COLO668 (cell line): Measurements from ENCODE around the gene MLLT3.

Experiments
- DNase-seq: peaks from one replicate; lab custom pipeline; 2025; ENCODE audit not compliant: unreplicated experiment; lab: John Stamatoyannopoulos, UW

Gene MLLT3

GRCh38 chr9:20559231-20559890 lies 62.9 kb downstream of the MLLT3 start:
- DNase-seq = no peak

- no peak for DNase-seq
These were observed 63.7 kb downstream of the MLLT3 start for GRCh38 chr9:20558566-20559016.

- no peak for DNase-seq
These were observed 64.3 kb downstream of the MLLT3 start for GRCh38 chr9:20557890-20558565.

- DNase-seq = no peak
These were observed 65.0 kb downstream of the MLLT3 start for GRCh38 chr9:20557285-20557684.

- DNase-seq = no peak
These were observed 68.6 kb downstream of the MLLT3 start for GRCh38 chr9:20553558-20554149.

GRCh38 chr9:20552874-20553557 lies 69.3 kb downstream of the MLLT3 start:
- DNase-seq = no peak

- DNase-seq = no peak
These were observed 70.5 kb downstream of the MLLT3 start for GRCh38 chr9:20551835-20552234.

GRCh38 chr9:20551236-20551635 lies 71.1 kb downstream of the MLLT3 start:
- DNase-seq = no peak

GRCh38 chr9:20550326-20550725 lies 72.0 kb downstream of the MLLT3 start:
- DNase-seq = no peak

GRCh38 chr9:20549053-20549452 lies 73.2 kb downstream of the MLLT3 start:
- DNase-seq = no peak

- DNase-seq = no peak
These were observed 77.2 kb downstream of the MLLT3 start for GRCh38 chr9:20545023-20545622.

- no peak for DNase-seq
These were observed 82.0 kb downstream of the MLLT3 start for GRCh38 chr9:20540169-20540863.

GRCh38 chr9:20538956-20539355 lies 83.3 kb downstream of the MLLT3 start:
- no peak for DNase-seq

GRCh38 chr9:20538092-20538491 lies 84.2 kb downstream of the MLLT3 start:
- no peak for DNase-seq

- no peak for DNase-seq
These were observed 85.0 kb downstream of the MLLT3 start for GRCh38 chr9:20537294-20537693.

GRCh38 chr9:20532584-20532983 lies 89.7 kb downstream of the MLLT3 start:
- DNase-seq = no peak

GRCh38 chr9:20529837-20530236 lies 92.5 kb downstream of the MLLT3 start:
- no peak for DNase-seq

GRCh38 chr9:20528253-20528652 lies 94.0 kb downstream of the MLLT3 start:
- no peak for DNase-seq

- no peak for DNase-seq
These were observed 95.6 kb downstream of the MLLT3 start for GRCh38 chr9:20526500-20527319.

- DNase-seq = no peak
These were observed 97.5 kb downstream of the MLLT3 start for GRCh38 chr9:20524776-20525175.
